Measurements from ENCODE around the gene RPS15.

Gene RPS15

DNA sequence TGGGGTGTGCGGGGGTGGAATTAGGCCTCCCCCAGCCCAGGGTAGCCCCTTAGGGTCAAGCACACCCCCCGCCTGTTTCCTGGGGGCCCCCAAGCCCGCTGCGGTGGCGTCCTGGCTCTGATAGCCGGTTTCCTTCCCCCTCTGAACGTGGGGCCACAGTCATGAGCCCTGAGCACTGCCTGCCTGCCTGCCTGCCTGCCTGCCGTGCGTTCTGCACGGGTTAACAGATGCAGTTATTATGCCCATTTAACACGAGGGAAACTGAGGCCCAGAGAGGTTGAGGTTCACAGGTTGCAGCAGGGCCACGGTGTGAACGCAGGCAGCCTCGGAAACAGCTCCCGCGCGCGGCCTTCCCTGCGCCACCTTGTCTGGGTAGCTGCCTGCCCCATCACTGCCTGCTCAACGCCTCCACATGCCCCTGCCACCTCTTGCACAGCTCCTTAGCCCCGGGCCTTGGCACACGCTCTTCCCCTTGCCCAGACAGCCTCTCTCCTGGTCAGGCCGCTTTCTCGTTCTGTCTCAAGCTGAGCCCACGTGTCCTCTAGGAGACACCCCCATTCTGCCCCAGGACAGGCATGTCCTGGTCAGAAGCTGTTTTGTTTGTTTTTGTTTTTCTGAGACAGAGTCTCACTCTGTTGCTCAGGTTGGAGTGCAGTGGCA lies 35.7 kb upstream of the RPS15 start:
- TF ChIP-seq, protein P1, sequence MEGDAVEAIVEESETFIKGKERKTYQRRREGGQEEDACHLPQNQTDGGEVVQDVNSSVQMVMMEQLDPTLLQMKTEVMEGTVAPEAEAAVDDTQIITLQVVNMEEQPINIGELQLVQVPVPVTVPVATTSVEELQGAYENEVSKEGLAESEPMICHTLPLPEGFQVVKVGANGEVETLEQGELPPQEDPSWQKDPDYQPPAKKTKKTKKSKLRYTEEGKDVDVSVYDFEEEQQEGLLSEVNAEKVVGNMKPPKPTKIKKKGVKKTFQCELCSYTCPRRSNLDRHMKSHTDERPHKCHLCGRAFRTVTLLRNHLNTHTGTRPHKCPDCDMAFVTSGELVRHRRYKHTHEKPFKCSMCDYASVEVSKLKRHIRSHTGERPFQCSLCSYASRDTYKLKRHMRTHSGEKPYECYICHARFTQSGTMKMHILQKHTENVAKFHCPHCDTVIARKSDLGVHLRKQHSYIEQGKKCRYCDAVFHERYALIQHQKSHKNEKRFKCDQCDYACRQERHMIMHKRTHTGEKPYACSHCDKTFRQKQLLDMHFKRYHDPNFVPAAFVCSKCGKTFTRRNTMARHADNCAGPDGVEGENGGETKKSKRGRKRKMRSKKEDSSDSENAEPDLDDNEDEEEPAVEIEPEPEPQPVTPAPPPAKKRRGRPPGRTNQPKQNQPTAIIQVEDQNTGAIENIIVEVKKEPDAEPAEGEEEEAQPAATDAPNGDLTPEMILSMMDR (IDR thresholded peaks at IDR 0.05; ENCODE audit: control insufficient read depth, insufficient read depth, low read depth, low read length, missing control alignments), result no peak
- no peak overlapping the region for H3K4me3 ChIP-seq (ENCODE audit: control insufficient read depth, low read depth, low read length)
- no peak for DNase-seq (ENCODE audit: low read depth)

DNA sequence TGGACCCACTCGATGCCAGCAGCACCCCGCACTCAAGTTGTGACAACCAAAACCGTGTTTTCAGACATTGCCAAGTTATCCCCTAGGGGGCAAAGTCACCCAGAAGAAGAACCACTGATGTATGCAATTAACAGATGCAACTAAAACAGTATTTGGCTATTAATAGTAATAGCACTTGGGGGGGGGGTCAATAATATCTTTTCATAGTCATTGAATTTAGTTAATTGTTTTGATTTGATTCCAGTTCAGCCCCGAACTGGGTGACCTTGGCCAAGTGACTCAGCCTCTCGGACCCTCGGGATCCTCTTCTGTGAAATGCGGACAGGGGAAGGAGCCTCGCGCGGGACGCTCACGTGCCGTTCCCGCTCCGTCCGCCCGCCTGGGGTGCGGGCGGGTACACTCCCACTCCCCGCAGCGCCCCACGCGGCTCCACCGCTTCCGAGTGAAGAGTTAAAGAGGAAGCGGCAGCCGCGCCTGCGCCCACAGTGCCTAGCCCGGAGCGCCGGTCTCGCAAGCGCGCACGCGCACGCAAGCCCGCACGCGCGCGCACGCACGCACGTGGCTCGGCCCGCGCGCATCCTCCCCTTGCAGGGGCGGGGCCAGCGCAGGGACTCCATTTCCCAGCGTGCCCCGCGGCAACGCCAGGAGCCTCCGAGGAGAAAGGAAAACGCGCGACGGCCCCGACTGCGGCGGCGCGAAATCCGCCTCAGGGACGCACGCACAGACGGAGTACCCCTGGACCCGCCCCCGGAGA lies 31.2 kb upstream of the RPS15 start:
- TF ChIP-seq, protein P1 (IDR thresholded peaks at IDR 0.05; ENCODE audit: control insufficient read depth, insufficient read depth, low read depth, low read length, missing control alignments), result peak; percentile 43
- peak; percentile 87 for DNase-seq (ENCODE audit: low read depth)
- peak overlapping the region; percentile 55 for H3K4me3 ChIP-seq (ENCODE audit: control insufficient read depth, low read depth, low read length)

DNA sequence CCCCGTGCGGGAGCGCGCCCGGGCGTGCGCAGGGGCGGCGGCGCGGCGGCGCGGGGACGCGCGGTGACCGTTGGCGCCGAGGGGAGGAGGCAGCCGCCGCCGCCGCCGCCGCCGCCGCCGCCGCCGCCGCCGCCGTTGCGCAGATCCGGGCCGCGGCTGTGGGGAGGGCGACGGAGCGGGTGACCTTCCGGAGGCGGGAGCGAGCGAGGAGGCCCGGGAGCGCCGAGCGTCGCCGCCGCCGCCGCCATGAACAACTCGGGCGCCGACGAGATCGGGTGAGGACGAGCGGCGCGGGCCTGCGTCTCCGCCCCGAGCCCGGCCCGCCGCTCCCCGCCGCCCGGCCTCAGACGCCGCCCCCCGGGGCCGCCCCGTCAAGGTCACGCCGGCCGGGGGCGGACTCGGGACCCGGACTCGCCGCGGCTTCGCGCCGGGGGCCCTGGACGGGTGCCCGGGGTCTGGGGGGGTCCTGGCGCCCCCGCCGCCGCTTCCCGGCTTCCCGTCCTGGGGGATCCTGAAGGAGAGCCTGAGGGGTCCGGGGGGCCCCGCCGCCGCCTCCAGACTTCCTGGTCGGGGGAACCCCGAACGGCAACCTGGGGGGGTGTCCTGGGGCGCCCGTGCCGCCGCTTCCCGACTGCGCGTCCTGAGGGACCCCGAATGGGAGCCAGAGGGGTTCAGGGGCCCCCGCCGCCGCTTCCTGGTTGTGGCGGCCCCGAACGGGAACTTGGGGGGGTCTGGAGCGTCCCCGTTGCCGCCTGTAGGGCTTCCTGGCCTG lies 30.5 kb upstream of the RPS15 start, which contains the start of gene DAZAP1:
Gene DAZAP1 (plus strand): TSS at position 59 of the 772 bp plus-strand sequence. CDS start 188 bp downstream, at position 247.
- TF ChIP-seq, protein P1 (IDR thresholded peaks at IDR 0.05; ENCODE audit: control insufficient read depth, insufficient read depth, low read depth, low read length, missing control alignments), result no peak
- no peak for DNase-seq (ENCODE audit: low read depth)

DNA sequence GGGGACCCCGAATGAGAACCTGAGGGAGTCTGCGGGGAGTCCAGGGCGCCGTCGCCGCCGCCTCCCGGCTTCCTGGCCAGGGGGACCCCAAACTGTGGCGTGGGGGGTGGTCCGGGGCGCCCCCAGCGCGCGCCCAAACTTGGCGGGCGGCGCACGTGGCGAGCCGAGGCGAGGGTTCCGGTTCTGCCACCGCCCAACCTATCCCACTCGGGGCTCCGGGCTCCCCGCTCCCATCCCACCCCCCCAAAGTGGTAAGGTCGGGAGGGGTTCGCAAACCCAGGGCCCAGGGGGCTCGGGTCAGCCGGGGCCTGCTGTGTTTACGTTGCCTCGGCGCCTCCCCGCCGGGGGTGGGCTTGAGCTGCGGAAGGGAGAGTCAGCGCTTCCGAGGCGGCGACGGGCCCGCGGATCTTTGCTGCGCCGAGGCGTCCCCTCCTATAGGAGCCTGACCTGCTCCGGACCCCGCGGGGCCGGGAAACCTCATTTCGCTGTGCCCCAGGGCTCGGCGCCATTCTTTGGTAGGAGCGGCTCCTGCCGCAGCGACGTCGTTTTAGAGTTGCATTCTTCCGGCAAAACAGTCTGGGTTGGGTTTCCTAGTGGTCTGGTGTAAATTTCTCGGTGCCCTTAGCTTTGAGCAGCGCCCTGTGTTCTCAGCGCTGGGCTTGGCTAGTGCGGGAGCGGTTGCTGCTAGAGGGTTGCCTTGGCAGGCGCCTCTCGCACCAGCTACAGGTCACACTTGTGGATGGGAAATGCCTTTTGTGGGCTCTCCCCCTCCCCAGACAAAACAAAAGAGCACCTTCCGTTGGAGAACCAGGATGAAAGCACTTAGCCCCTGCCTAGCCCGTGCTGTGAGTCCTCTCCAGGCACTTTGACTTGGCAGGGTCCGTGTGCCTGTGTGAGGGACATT lies 29.6 kb upstream of the RPS15 start:
- TF ChIP-seq, protein P1 (IDR thresholded peaks at IDR 0.05; ENCODE audit: control insufficient read depth, insufficient read depth, low read depth, low read length, missing control alignments), result no peak
- H3K4me3 ChIP-seq (ENCODE audit: control insufficient read depth, low read depth, low read length), result peak overlapping the region; percentile 90
- no peak for DNase-seq (ENCODE audit: low read depth)

More for the DNA sequence above, 30.5 kb upstream of the RPS15 start, which contains the start of gene DAZAP1:
- H3K4me3 ChIP-seq (ENCODE audit: control insufficient read depth, low read depth, low read length), result peak within 1 kb of the TSS; percentile 90

DNA sequence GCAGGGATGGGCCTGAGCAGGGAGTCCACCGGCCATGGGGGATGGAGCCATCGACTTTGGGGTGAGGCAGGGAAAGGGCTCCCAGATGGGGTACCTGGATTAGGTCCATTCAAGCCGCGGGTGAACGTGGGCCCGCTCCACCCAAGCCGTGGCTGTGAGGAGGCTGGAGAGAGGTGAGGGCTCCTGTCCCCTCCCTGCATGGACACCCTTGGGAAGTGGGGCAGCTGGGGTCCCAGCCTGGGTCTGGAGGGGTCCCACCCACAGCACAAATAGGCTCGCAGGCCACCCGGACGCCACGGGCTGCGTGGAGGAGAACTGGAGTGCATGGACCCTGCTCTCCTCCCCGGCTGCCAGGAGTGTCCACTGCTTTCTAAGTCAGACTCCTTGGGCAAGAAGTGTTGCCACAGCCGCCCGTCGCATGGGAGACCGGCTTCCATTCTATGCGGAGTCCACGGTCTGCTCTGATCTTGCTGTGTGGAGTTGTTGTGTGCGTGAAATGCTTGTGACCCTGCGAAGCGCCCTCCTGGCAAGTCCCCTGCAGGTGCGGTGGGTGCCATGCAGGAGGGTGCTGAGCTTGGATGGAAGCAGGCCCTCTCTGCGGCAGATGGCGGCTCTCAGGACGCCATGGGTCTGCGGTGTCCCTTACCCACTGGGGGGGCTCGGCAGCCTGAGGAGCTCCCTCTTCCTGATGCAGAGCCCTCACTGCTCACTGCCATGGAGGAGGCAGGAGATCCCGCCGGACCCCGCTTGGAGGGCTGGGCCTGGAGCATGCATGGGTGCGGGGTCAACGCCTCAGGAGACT lies 28.8 kb upstream of the RPS15 start:
- TF ChIP-seq, protein P1 (IDR thresholded peaks at IDR 0.05; ENCODE audit: control insufficient read depth, insufficient read depth, low read depth, low read length, missing control alignments), result no peak
- H3K4me3 ChIP-seq (ENCODE audit: control insufficient read depth, low read depth, low read length), result peak overlapping the region; percentile 90
- no peak for DNase-seq (ENCODE audit: low read depth)
